Left lobe of liver (tissue), 2 donors: ENCODE data around the gene FMN1. TPM values are rescaled to one million over a fixed set of nuclear protein-coding genes. Genes with fewer than 3 reads are reported as not detected.

Source experiments
- ATAC-seq: fragments of 200-7000 bp; cut with Tn5 transposase; one replicate; pipeline ENCODE4 v1.9.1; 2020; ENCODE audit warnings: mild to moderate bottlenecking, moderate library complexity
- DNase-seq: peaks from one replicate; pipeline ENCODE4 v3.0.0-alpha.2; 2020; ENCODE audit warnings: low spot score
- total RNA-seq: library from RNA; stranded (reverse); gene quantifications from one replicate; pipeline ENCODE4 v1.2.1, GENCODE V29; 2021
- donor health status: DM: no; HTN: no; CAD: no; lungs with moderate emphysema.
- donor health status: DM: no; HTN: yes; CAD: no.

The FMN1 gene
- total RNA-seq, 1 donor from 2014 or later, result 1.2 TPM

GRCh38 chr15:33027306-33028035 lies 167.0 kb downstream of the FMN1 start:
- ATAC-seq (no peak), DNase-seq (no peak)

DNA sequence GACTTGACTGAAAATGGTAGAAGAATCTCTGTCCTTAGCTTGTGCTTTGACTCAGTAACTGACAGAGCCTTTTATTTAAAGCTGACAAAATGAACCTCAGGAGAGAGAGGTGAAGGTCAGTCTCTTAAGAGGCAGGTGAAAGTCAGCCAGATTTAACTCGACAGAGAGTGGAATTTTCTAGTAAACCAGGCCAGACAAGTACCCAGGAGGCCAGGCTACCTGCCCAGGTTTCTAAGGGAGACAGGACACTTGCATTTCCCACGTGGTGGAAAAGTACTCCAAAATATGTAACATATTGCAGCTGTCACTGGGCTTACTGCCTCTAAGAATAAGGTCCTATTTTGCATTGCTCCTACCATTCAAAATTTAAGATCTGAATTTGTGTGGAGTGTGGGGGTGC lies 167.9 kb downstream of the FMN1 start:
- ATAC-seq, result no peak
- no peak for DNase-seq

GRCh38 chr15:33022629-33023028 lies 171.9 kb downstream of the FMN1 start:
- DNase-seq (no peak), ATAC-seq (peak; percentile 47)

DNA sequence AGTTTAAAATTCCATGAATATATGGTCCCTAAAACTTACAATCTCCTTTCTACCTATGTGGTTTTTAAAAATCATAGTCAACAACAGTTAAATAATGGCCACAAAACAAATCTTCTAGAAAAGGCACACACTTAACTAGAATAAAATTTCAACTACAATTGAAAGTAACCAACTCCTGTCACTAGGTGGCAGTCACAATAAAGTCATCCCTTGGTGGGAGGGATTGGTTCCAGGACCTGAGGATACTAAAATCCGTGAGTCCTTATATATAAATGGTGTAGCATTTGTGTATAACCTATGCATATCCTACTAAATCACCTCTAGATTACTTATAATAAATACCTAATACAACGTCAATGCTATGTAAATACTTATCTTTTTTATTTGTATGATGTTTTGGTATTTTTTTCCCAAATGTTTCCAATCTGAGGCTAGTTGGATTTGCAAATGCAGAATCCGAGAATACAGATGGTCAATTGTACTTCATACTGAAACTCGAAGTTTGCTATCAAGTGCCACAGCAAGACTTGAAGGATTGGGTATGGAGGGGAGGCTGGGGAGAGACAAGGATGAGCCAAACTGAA lies 172.6 kb downstream of the FMN1 start:
- no peak for DNase-seq
- peak; percentile 83 for ATAC-seq

DNA sequence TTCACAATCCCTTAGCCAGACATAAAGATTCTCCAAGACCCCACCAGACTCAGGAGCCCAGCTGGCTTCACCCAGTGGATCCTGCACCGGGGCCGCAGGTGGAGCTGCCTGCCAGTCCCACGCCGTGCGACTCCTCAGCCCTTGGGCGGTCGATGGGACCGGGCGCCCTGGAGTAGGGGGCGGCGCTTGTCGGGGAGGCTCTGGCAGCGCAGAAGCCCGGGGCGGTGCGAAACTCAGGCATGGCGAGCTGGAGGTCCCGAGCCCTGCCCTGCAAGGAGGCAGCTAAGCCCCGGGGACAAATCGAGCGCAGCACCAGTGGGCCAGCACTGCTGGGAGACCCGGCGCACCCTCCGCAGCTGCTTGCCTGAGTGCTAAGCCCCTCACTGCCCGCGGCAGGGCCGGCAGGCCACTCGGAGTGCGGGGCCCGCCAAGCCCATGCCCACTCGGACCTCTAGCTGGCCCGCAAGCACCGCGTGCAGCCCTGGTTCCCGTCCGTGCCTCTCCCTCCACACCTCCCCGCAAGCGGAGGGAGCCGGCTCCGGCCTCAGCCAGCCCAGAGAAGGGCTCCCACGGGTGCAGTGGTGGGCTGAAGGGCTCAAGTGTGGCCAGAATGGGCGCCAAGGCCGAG lies 175.0 kb downstream of the FMN1 start:
- no peak for DNase-seq
- no peak for ATAC-seq

- DNase-seq, result no peak
- ATAC-seq, result no peak
Measured at GRCh38 chr15:33016405-33017024, 178.0 kb downstream of the FMN1 start.

- DNase-seq (no peak), ATAC-seq (no peak)
Measured at GRCh38 chr15:33014586-33014985, 179.9 kb downstream of the FMN1 start.

- ATAC-seq (no peak), DNase-seq (no peak)
Measured at GRCh38 chr15:33013827-33014445, 180.6 kb downstream of the FMN1 start.

GRCh38 chr15:33011976-33012375 lies 182.5 kb downstream of the FMN1 start:
- ATAC-seq (no peak), DNase-seq (no peak)

- DNase-seq, result no peak
Measured at GRCh38 chr15:33009603-33010002, 184.9 kb downstream of the FMN1 start.

GRCh38 chr15:33009026-33009425 lies 185.5 kb downstream of the FMN1 start:
- ATAC-seq (no peak), DNase-seq (no peak)

More at GRCh38 chr15:33009603-33010002, 184.9 kb downstream of the FMN1 start:
- ATAC-seq, result no peak

- DNase-seq (no peak), ATAC-seq (no peak)
Measured at GRCh38 chr15:33008284-33008995, 186.1 kb downstream of the FMN1 start.

- no peak for DNase-seq
Measured at GRCh38 chr15:33007303-33007855, 187.1 kb downstream of the FMN1 start.

GRCh38 chr15:33005582-33005981 lies 188.9 kb downstream of the FMN1 start:
- DNase-seq (no peak), ATAC-seq (no peak)

More at GRCh38 chr15:33007303-33007855, 187.1 kb downstream of the FMN1 start:
- ATAC-seq, result peak; percentile 58

GRCh38 chr15:33001926-33002325 lies 192.6 kb downstream of the FMN1 start:
- DNase-seq (no peak), ATAC-seq (no peak)

GRCh38 chr15:32998979-32999672 lies 195.4 kb downstream of the FMN1 start:
- DNase-seq (no peak), ATAC-seq (no peak)

DNA sequence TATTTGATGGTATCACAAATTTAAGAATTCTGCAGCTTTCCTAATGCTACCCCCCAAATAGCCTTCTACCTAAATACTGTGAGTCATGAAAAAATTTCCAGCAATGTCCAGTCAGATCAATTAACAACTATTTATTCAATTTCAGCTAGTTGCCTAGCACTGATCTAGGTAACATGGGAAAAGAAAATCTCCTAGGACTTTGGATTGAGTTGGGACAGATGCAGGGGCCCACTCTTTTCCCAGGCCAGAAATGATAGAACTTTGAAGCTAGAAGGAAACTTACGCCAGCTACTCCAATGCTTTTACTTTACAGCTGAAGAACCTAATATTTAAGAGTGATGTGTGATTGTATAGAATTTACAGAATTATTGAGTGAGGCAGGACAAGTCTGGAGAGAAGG lies 196.3 kb downstream of the FMN1 start:
- ATAC-seq, result no peak
- DNase-seq, result no peak

DNA sequence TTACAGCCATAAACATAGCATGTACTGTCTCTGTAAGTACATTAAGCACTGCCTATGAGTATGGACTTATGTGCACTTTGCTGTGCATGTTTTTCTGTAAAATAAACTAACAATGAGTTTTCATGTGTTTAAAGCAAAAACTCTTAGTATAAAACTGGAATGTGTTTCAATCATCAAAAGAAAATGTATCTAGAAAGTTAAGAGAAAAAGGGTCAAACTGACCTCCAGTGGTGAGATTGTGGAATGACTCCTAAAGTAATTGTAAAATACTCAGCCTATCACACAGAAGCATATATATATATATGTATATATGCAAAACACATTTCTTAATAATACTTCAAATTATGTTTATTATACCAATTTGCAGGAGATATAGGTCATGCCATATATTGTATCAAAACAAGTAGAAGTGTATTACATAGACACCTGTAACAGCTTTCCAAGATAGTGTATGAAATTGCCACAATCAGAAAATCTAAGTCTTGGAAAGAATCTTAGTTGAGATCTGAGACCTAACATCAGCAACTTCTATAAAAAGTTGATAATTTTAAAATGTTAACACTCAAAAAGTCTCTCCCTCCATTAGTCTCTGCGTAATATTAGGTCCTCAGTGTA lies 199.6 kb downstream of the FMN1 start:
- ATAC-seq (peak; percentile 51), DNase-seq (no peak)

GRCh38 chr15:32993285-32993684 lies 201.2 kb downstream of the FMN1 start:
- DNase-seq, result no peak
- no peak for ATAC-seq
